ENCODE results near the gene SARM1. TPM values are rescaled to one million over a fixed set of nuclear protein-coding genes. Genes with fewer than 3 reads are reported as not detected.
A peak's percentile ranks its signal among the peaks of the same experiment; 100 is the strongest.

Gene SARM1
- total RNA-seq, 1 donor from 2014 or later = 12.8 TPM

GRCh38 chr17:28340374-28340773, 31.1 kb upstream of the SARM1 start:
- Histone ChIP-seq H3K4me1 (ENCODE audit: insufficient read depth, low read length) (peaks cover 31% of the 10 kb centered on the region), H3K79me2 (ENCODE audit: insufficient read depth, low read length) (peaks cover 81% of the 10 kb centered on the region), H3K9me3 (ENCODE audit: insufficient read depth, low read depth, low read length) (no peaks in the 10 kb centered on the region), H3K4me2 (ENCODE audit: low read length) (no peak overlapping the region), H3K36me3 (ENCODE audit: insufficient read depth, low read length) (peaks cover 43% of the 10 kb centered on the region), H3K27ac (ENCODE audit: low read depth, low read length) (no peak overlapping the region), H3K9ac (ENCODE audit: low read length) (no peak overlapping the region), H2AFZ (ENCODE audit: low read depth, low read length) (no peak overlapping the region), H3K4me3 (ENCODE audit: insufficient read depth, low read depth, low read length) (no peak overlapping the region), H4K20me1 (ENCODE audit: insufficient read depth, low read length) (peaks cover 69% of the 10 kb centered on the region), H3K27me3 (ENCODE audit: insufficient read depth, low read length) (no peaks in the 10 kb centered on the region)
- no peak for FAIRE-seq
- no peak for DNase-seq (ENCODE audit: low read depth)
- no peaks in the 10 kb centered on the region for H3K27me3 Mint-ChIP-seq (ENCODE audit: low read depth, unreplicated experiment)
- H3K9me3 Mint-ChIP-seq (ENCODE audit: unreplicated experiment) = no peaks in the 10 kb centered on the region
- TF ChIP-seq EZH2 (IDR thresholded peaks at IDR 0.05; ENCODE audit: insufficient read depth, low read length) = no peak
- no peak for TF ChIP-seq CTCF (IDR thresholded peaks at IDR 0.05; ENCODE audit: insufficient read depth, low read depth, low read length)
- peaks cover 23% of the 10 kb centered on the region for H3K4me1 Mint-ChIP-seq (ENCODE audit: low read depth, unreplicated experiment)
- no peak overlapping the region for H3K27ac Mint-ChIP-seq (ENCODE audit: unreplicated experiment)
- peaks cover 17% of the 10 kb centered on the region for H3K36me3 Mint-ChIP-seq (ENCODE audit: low read depth, unreplicated experiment)
- no peak overlapping the region for H3K4me3 Mint-ChIP-seq (ENCODE audit: unreplicated experiment)

- Histone ChIP-seq H3K4me1 (ENCODE audit: insufficient read depth, low read length) (peaks cover 42% of the 10 kb centered on the region), H3K27me3 (ENCODE audit: insufficient read depth, low read length) (no peaks in the 10 kb centered on the region), H4K20me1 (ENCODE audit: insufficient read depth, low read length) (peaks cover 80% of the 10 kb centered on the region), H2AFZ (ENCODE audit: low read depth, low read length) (no peak overlapping the region), H3K4me3 (ENCODE audit: insufficient read depth, low read depth, low read length) (no peak overlapping the region), H3K79me2 (ENCODE audit: insufficient read depth, low read length) (peaks cover 73% of the 10 kb centered on the region), H3K36me3 (ENCODE audit: insufficient read depth, low read length) (peaks cover 44% of the 10 kb centered on the region), H3K4me2 (ENCODE audit: low read length) (no peak overlapping the region), H3K9me3 (ENCODE audit: insufficient read depth, low read depth, low read length) (no peaks in the 10 kb centered on the region), H3K9ac (ENCODE audit: low read length) (no peak overlapping the region), H3K27ac (ENCODE audit: low read depth, low read length) (no peak overlapping the region)
- no peak for TF ChIP-seq CTCF (IDR thresholded peaks at IDR 0.05; ENCODE audit: insufficient read depth, low read depth, low read length)
- TF ChIP-seq EZH2 (IDR thresholded peaks at IDR 0.05; ENCODE audit: insufficient read depth, low read length) = no peak
- Mint-ChIP-seq H3K4me1 (ENCODE audit: low read depth, unreplicated experiment) (peaks cover 30% of the 10 kb centered on the region), H3K4me3 (ENCODE audit: unreplicated experiment) (no peak overlapping the region), H3K36me3 (ENCODE audit: low read depth, unreplicated experiment) (peaks cover 17% of the 10 kb centered on the region), H3K27ac (ENCODE audit: unreplicated experiment) (no peak overlapping the region), H3K27me3 (ENCODE audit: low read depth, unreplicated experiment) (no peaks in the 10 kb centered on the region), H3K9me3 (ENCODE audit: unreplicated experiment) (no peaks in the 10 kb centered on the region)
- DNase-seq (ENCODE audit: low read depth) (no peak), FAIRE-seq (no peak)
Measured at GRCh38 chr17:28341516-28341915, 30.0 kb upstream of the SARM1 start.

- no peak overlapping the region for H3K27ac ChIP-seq (ENCODE audit: low read depth, low read length)
- no peaks in the 10 kb centered on the region for H3K9me3 ChIP-seq (ENCODE audit: insufficient read depth, low read depth, low read length)
- Mint-ChIP-seq H3K9me3 (ENCODE audit: unreplicated experiment) (peaks cover 2% of the 10 kb centered on the region), H3K36me3 (ENCODE audit: low read depth, unreplicated experiment) (peaks cover 20% of the 10 kb centered on the region), H3K27me3 (ENCODE audit: low read depth, unreplicated experiment) (no peaks in the 10 kb centered on the region), H3K27ac (ENCODE audit: unreplicated experiment) (peak overlapping the region; percentile 26), H3K4me3 (ENCODE audit: unreplicated experiment) (no peak overlapping the region), H3K4me1 (ENCODE audit: low read depth, unreplicated experiment) (peaks cover 32% of the 10 kb centered on the region)
- H3K9ac ChIP-seq (ENCODE audit: low read length) = no peak overlapping the region
- peaks cover 75% of the 10 kb centered on the region for H4K20me1 ChIP-seq (ENCODE audit: insufficient read depth, low read length)
- peaks cover 65% of the 10 kb centered on the region for H3K79me2 ChIP-seq (ENCODE audit: insufficient read depth, low read length)
- H3K4me2 ChIP-seq (ENCODE audit: low read length) = no peak overlapping the region
- no peaks in the 10 kb centered on the region for H3K27me3 ChIP-seq (ENCODE audit: insufficient read depth, low read length)
- H3K4me1 ChIP-seq (ENCODE audit: insufficient read depth, low read length) = peaks cover 43% of the 10 kb centered on the region
- no peak for FAIRE-seq
- H2AFZ ChIP-seq (ENCODE audit: low read depth, low read length) = no peak overlapping the region
- TF ChIP-seq CTCF (IDR thresholded peaks at IDR 0.05; ENCODE audit: insufficient read depth, low read depth, low read length) = no peak
- TF ChIP-seq EZH2 (IDR thresholded peaks at IDR 0.05; ENCODE audit: insufficient read depth, low read length) = no peak
- peaks cover 44% of the 10 kb centered on the region for H3K36me3 ChIP-seq (ENCODE audit: insufficient read depth, low read length)
- DNase-seq (ENCODE audit: low read depth) = no peak
- H3K4me3 ChIP-seq (ENCODE audit: insufficient read depth, low read depth, low read length) = no peak overlapping the region
Measured at GRCh38 chr17:28342313-28342712, 29.2 kb upstream of the SARM1 start.

Measured in astrocyte (in vitro differentiated cells and primary cell).